H9 (cell line): ENCODE results near the gene PYHIN1. TPM values are rescaled to one million over a fixed set of nuclear protein-coding genes. Genes with fewer than 3 reads are reported as not detected.

Source experiments
- DNase-seq: peaks from one replicate; pipeline ENCODE4 v3.0.0-alpha.2; 2017
- H2AFZ ChIP-seq: one replicate; pipeline ENCODE4 v1.6.1; 2013; ENCODE audit warnings: mild to moderate bottlenecking, low read length, control low read depth, moderate library complexity
- H2AK5ac ChIP-seq: 2 replicates; pipeline ENCODE4 v1.6.1; 2013; ENCODE audit warnings: low read length, control low read depth, mixed read lengths; ENCODE audit not compliant: insufficient read length
- H2BK120ac ChIP-seq: one replicate; pipeline ENCODE4 v1.6.1; 2013; ENCODE audit warnings: low read depth, mild to moderate bottlenecking, low read length, control low read depth, inconsistent platforms; ENCODE audit not compliant: poor library complexity, severe bottlenecking
- H2BK12ac ChIP-seq: 2 replicates; pipeline ENCODE4 v1.6.1; 2013; ENCODE audit warnings: low read length, control low read depth, mixed read lengths, low read depth; ENCODE audit not compliant: insufficient read length
- H2BK15ac ChIP-seq: 2 replicates; pipeline ENCODE4 v1.6.1; 2013; ENCODE audit warnings: low read depth, low read length, control low read depth
- H2BK20ac ChIP-seq: one replicate; pipeline ENCODE4 v1.6.1; 2013; ENCODE audit warnings: low read depth, mild to moderate bottlenecking, low read length, control low read depth, inconsistent platforms; ENCODE audit not compliant: poor library complexity, severe bottlenecking
- H2BK5ac ChIP-seq: 2 replicates; pipeline ENCODE4 v1.6.1; 2013; ENCODE audit warnings: low read length, control low read depth, mixed read lengths; ENCODE audit not compliant: insufficient read length
- H3K14ac ChIP-seq: 2 replicates; pipeline ENCODE4 v1.6.1; 2013; ENCODE audit warnings: low read length, control low read depth; ENCODE audit not compliant: insufficient read depth
- H3K18ac ChIP-seq: 2 replicates; pipeline ENCODE4 v1.6.1; 2013; ENCODE audit warnings: low read depth, mild to moderate bottlenecking, mixed read lengths, low read length, control low read depth; ENCODE audit not compliant: insufficient read length
- H3K23ac ChIP-seq: 2 replicates; pipeline ENCODE4 v1.6.1; 2013; ENCODE audit warnings: low read length, control low read depth, mixed read lengths, low read depth; ENCODE audit not compliant: insufficient read length
- H3K23me2 ChIP-seq: 2 replicates; pipeline ENCODE4 v1.6.1; 2013; ENCODE audit warnings: low read depth, mild to moderate bottlenecking, mixed read lengths, low read length, control low read depth; ENCODE audit not compliant: insufficient read length, poor library complexity, severe bottlenecking
- H3K27ac ChIP-seq: 2 replicates; pipeline ENCODE4 v1.5.1; 2013; ENCODE audit warnings: low read length, control low read depth, mixed read lengths, low read depth; ENCODE audit not compliant: insufficient read length
- H3K27me3 ChIP-seq: 2 replicates; pipeline ENCODE4 v1.6.1; 2013; ENCODE audit warnings: low read length, control low read depth, inconsistent platforms; ENCODE audit not compliant: insufficient read depth
- H3K4ac ChIP-seq: 2 replicates; pipeline ENCODE4 v1.6.1; 2013; ENCODE audit warnings: low read depth, mild to moderate bottlenecking, control low read depth, inconsistent platforms, low read length, moderate library complexity
- H3K4me1 ChIP-seq: 2 replicates; pipeline ENCODE4 v1.6.1; 2013; ENCODE audit warnings: low read length, control low read depth, inconsistent platforms; ENCODE audit not compliant: insufficient read depth
- H3K4me2 ChIP-seq: 2 replicates; pipeline ENCODE4 v1.6.1; 2013; ENCODE audit warnings: low read length, control low read depth, mixed read lengths; ENCODE audit not compliant: insufficient read length, insufficient read depth
- H3K56ac ChIP-seq: 2 replicates; pipeline ENCODE4 v1.6.1; 2013; ENCODE audit warnings: low read depth, mild to moderate bottlenecking, mixed read lengths, low read length, control low read depth; ENCODE audit not compliant: insufficient read length
- H3K79me1 ChIP-seq: 2 replicates; pipeline ENCODE4 v1.6.1; 2013; ENCODE audit warnings: low read depth, mild to moderate bottlenecking, moderate library complexity, low read length, control low read depth, inconsistent platforms; ENCODE audit not compliant: insufficient read depth, poor library complexity, severe bottlenecking
- H3K79me2 ChIP-seq: 2 replicates; pipeline ENCODE4 v1.6.1; 2013; ENCODE audit warnings: low read length, control low read depth, inconsistent platforms; ENCODE audit not compliant: insufficient read depth
- H3K9ac ChIP-seq: 2 replicates; pipeline ENCODE4 v1.6.1; 2013; ENCODE audit warnings: low read length, control low read depth, mixed read lengths; ENCODE audit not compliant: insufficient read length; ENCODE audit errors: extremely low read depth
- H3K9me3 ChIP-seq: one replicate; pipeline ENCODE4 v1.6.1; 2013; ENCODE audit warnings: low read depth, low read length, inconsistent platforms; ENCODE audit not compliant: control insufficient read depth
- H3T11ph ChIP-seq: one replicate; pipeline ENCODE4 v1.6.1; 2013; ENCODE audit warnings: mild to moderate bottlenecking, low read length, control low read depth, inconsistent platforms
- H4K20me1 ChIP-seq: one replicate; pipeline ENCODE4 v1.6.1; 2013; ENCODE audit not compliant: control insufficient read depth, insufficient read length, insufficient read depth
- H4K5ac ChIP-seq: 2 replicates; pipeline ENCODE4 v1.6.1; 2013; ENCODE audit warnings: low read depth, mild to moderate bottlenecking, mixed read lengths, low read length, control low read depth; ENCODE audit not compliant: insufficient read length
- H4K8ac ChIP-seq: replicated peaks from 2 replicates; pipeline ENCODE4 v1.6.1; 2013; ENCODE audit warnings: low read length, control low read depth, mixed read lengths, low read depth; ENCODE audit not compliant: insufficient read length
- H4K91ac ChIP-seq: 2 replicates; pipeline ENCODE4 v1.6.1; 2013; ENCODE audit warnings: low read depth, mild to moderate bottlenecking, moderate library complexity, mixed read lengths, low read length, control low read depth; ENCODE audit not compliant: insufficient read length
- H3K27ac Mint-ChIP-seq, 3 experiments: 2 replicates in 2 of 3; 3 replicates in 1 of 3; pipeline ENCODE4 v1.8.0; 2020 to 2021; ENCODE audit warnings: mixed read lengths in 3 of 3, mild to moderate bottlenecking in 1 of 3, moderate library complexity in 1 of 3
- H3K27me3 Mint-ChIP-seq: 2 replicates; pipeline ENCODE4 v1.8.0; 2021; ENCODE audit warnings: low read depth, mild to moderate bottlenecking, moderate library complexity, mixed read lengths
- H3K36me3 Mint-ChIP-seq, 3 experiments: 2 replicates in 2 of 3; 3 replicates in 1 of 3; pipeline ENCODE4 v1.8.0; 2020 to 2021; ENCODE audit warnings: low read depth in 3 of 3, mixed read lengths in 3 of 3; ENCODE audit not compliant: insufficient read depth in 1 of 3
- H3K4me1 Mint-ChIP-seq, 2 experiments: 2 replicates each; pipeline ENCODE4 v1.8.0; 2020; ENCODE audit warnings: mixed read lengths in 2 of 2
- H3K4me3 Mint-ChIP-seq, 2 experiments: 2 replicates in 1 of 2; 3 replicates in 1 of 2; pipeline ENCODE4 v1.8.0; 2020 to 2021; ENCODE audit warnings: mild to moderate bottlenecking in 2 of 2, mixed read lengths in 2 of 2, moderate library complexity in 1 of 2
- H3K9me3 Mint-ChIP-seq, 2 experiments: 2 replicates in 1 of 2; 3 replicates in 1 of 2; pipeline ENCODE4 v1.8.0; 2020; ENCODE audit warnings: mild to moderate bottlenecking in 2 of 2, mixed read lengths in 2 of 2, moderate library complexity in 1 of 2
- WGBS: extraction: QIAGEN DNeasy Blood & Tissue Kit; methylation state at CpG from one replicate; pipeline ENCODE4 v1.1.7; 2013; ENCODE audit warnings: missing lambda C conversion rate, low lambda C conversion rate, mixed read lengths; ENCODE audit not compliant: insufficient read length; ENCODE audit errors: extremely low coverage; 5-methylcytosine and 5-hydroxymethylcytosine counted together
- total RNA-seq: library from RNA; stranded (reverse); gene quantifications from 2 replicates; pipeline ENCODE4 v1.2.1, GENCODE V29; 2021
- TF ChIP-seq, protein P1 (sequence below): fragments of 200-600 bp; sonication (generic); conservative IDR thresholded peaks from 3 replicates; pipeline ENCODE4 v1.8.0; 2021; ENCODE audit warnings: antibody characterized with exemption, mild to moderate bottlenecking

Gene PYHIN1
- total RNA-seq, 1 experiment from 2014 or later, result not detected

DNA sequence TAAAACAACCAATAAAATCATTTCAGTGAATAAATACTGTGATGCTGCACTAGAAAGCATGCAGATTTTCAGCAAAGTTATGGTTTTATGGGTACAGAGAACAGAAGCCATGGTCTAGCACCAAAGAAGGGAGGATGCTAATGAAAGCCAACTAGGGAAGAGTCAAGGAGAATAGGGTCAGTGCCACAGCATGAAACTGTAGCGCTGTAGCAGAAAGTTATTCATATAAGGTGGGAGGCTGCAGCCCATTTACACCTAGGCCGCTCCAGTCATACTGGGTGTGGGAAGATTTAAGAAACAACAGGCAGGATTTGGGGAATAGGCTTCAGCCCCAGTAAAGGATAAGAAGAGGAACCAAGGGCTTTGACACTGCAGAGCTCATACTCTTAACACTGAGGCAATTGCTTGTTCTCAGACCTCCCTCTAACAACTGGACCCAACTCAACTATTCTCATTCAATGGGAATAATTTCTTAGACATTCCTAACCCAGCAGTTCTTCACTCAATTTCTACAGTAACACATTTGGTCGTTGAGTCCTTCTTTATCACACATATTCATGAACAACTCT lies 82.7 kb downstream of the PYHIN1 start:
- Histone ChIP-seq H2AK5ac (no peak overlapping the region), H3K9me3 (no peaks in the 10 kb centered on the region), H3K14ac (no peak overlapping the region), H3K4me2 (no peak overlapping the region), H2BK20ac (no peak overlapping the region), H3T11ph (no peak overlapping the region), H2AFZ (no peak overlapping the region), H3K79me2 (no peaks in the 10 kb centered on the region), H2BK15ac (no peak overlapping the region), H3K27ac (no peak overlapping the region), H3K4ac (no peak overlapping the region), H3K4me1 (no peaks in the 10 kb centered on the region), H4K8ac (no peak overlapping the region), H3K23me2 (no peaks in the 10 kb centered on the region), H3K27me3 (no peaks in the 10 kb centered on the region), H2BK120ac (no peak overlapping the region), H2BK12ac (no peak overlapping the region), H4K91ac (no peak overlapping the region), H4K20me1 (no peaks in the 10 kb centered on the region), H3K56ac (no peak overlapping the region), H3K9ac (no peak overlapping the region), H3K79me1 (no peaks in the 10 kb centered on the region), H2BK5ac (no peak overlapping the region), H3K23ac (no peak overlapping the region), H3K18ac (no peak overlapping the region), H4K5ac (no peak overlapping the region)
- no peaks in the 10 kb centered on the region for H3K36me3 Mint-ChIP-seq
- H3K9me3 Mint-ChIP-seq, result no peaks in the 10 kb centered on the region
- peaks cover 10 to 15% of the 10 kb centered on the region in 2 experiments for H3K4me1 Mint-ChIP-seq
- H3K27me3 Mint-ChIP-seq, result peaks cover 6% of the 10 kb centered on the region; the same call in 1 of the 2 replicates
- H3K4me3 Mint-ChIP-seq, result no peak overlapping the region
- WGBS, result no CpG with 5 or more reads among the region's 3 CpGs
- H3K27ac Mint-ChIP-seq, result no peak overlapping the region
- TF ChIP-seq, protein P1, sequence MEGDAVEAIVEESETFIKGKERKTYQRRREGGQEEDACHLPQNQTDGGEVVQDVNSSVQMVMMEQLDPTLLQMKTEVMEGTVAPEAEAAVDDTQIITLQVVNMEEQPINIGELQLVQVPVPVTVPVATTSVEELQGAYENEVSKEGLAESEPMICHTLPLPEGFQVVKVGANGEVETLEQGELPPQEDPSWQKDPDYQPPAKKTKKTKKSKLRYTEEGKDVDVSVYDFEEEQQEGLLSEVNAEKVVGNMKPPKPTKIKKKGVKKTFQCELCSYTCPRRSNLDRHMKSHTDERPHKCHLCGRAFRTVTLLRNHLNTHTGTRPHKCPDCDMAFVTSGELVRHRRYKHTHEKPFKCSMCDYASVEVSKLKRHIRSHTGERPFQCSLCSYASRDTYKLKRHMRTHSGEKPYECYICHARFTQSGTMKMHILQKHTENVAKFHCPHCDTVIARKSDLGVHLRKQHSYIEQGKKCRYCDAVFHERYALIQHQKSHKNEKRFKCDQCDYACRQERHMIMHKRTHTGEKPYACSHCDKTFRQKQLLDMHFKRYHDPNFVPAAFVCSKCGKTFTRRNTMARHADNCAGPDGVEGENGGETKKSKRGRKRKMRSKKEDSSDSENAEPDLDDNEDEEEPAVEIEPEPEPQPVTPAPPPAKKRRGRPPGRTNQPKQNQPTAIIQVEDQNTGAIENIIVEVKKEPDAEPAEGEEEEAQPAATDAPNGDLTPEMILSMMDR, result no peak
- DNase-seq, result no peak
